Left lung (tissue), 10 donors: ENCODE results near the gene TBCD. TPM values are rescaled to one million over a fixed set of nuclear protein-coding genes. Genes with fewer than 3 reads are reported as not detected.

Experiments used
- ATAC-seq: fragments of 200-7000 bp; cut with Tn5 transposase; one replicate; pipeline ENCODE4 v1.9.1; 2020; ENCODE audit warnings: moderate library complexity
- DNase-seq, 4 donors: peaks; one replicate each; pipeline ENCODE4 v3.0.0-alpha.2; 2013 to 2020
- H3K27ac ChIP-seq, 2 donors: fragments of 200-600 bp; sonication (generic) in 1 of 2; one replicate each; pipeline versions ENCODE4 v1.5.0 to v1.8.0; 2020 to 2021
- H3K27me3 ChIP-seq, 2 donors: fragments of 200-600 bp; sonication (generic) in 1 of 2; one replicate each; pipeline versions ENCODE4 v1.5.0 to v1.8.0; 2020 to 2021
- H3K36me3 ChIP-seq, 2 donors: fragments of 200-600 bp; sonication (generic) in 1 of 2; one replicate each; pipeline versions ENCODE4 v1.5.0 to v1.8.0; 2020 to 2021
- H3K4me1 ChIP-seq, 2 donors: fragments of 200-600 bp; one replicate each; pipeline ENCODE4 v1.8.0; 2021
- H3K4me3 ChIP-seq, 2 donors: fragments of 200-600 bp; sonication (generic) in 1 of 2; one replicate each; pipeline versions ENCODE4 v1.5.0 to v1.8.0; 2020 to 2021; ENCODE audit warnings: mild to moderate bottlenecking in 1 of 2
- H3K9me3 ChIP-seq, 2 donors: fragments of 200-600 bp; sonication (generic) in 1 of 2; one replicate each; pipeline versions ENCODE4 v1.5.0 to v1.8.0; 2020 to 2021
- CTCF ChIP-seq, 2 donors: fragments of 200-600 bp; sonication (generic) in 1 of 2; IDR thresholded peaks; one replicate each; pipeline versions ENCODE4 v1.5.0 to v1.8.0; 2021; ENCODE audit warnings: antibody characterized with exemption in 2 of 2
- intact Hi-C, 2 donors: fragments of 100-400 bp; cut with DNase I; formaldehyde crosslinking; loops; one replicate each; pipeline versions ENCODE4 v1.11.2 to v1.14.2; 2022
- polyA plus RNA-seq, 6 donors: library from polyadenylated mRNA; unstranded; fragments of 120-200 nt; gene quantifications; one replicate each; pipeline ENCODE4 v1.2.1, GENCODE V29; 2013; ENCODE audit not compliant: insufficient read length in 6 of 6
- total RNA-seq, 2 donors: library from RNA; stranded (reverse); fragmentation: NEBNext Ultra II Directional; extraction: Animal tissue kit (Norgen Biotek cat#: 25700); gene quantifications; one replicate each; pipeline ENCODE4 v1.2.1, GENCODE V29; 2021
- donor health status: DM: no; HTN: yes; CAD: no.
- donor health status: DM: no; HTN: no; CAD: no.

TBCD gene
- total and polyA plus RNA-seq, 8 donors: 87.2 to 133 (median 104) TPM

GRCh38 chr17:82830249-82830661 lies 78.4 kb downstream of the TBCD start:
- no peak for TF ChIP-seq CTCF (IDR thresholded peaks at IDR 0.05)
- peaks cover 0 to 6% of the 10 kb centered on the region in 2 donors for H3K4me1 ChIP-seq
- H3K36me3 ChIP-seq: peaks cover 0 to 23% of the 10 kb centered on the region in 2 donors
- no peak overlapping the region for H3K4me3 ChIP-seq
- no peak overlapping the region for H3K27ac ChIP-seq
- ATAC-seq: no peak
- intact Hi-C loops: no loop called here
- peak in 1 of 4 donors; percentile 68 for DNase-seq
- no peaks in the 10 kb centered on the region for H3K9me3 ChIP-seq
- H3K27me3 ChIP-seq: no peaks in the 10 kb centered on the region

GRCh38 chr17:82831041-82831817 lies 79.4 kb downstream of the TBCD start:
- DNase-seq (no peak), ATAC-seq (no peak)
- peaks cover 0 to 23% of the 10 kb centered on the region in 2 donors for H3K36me3 ChIP-seq
- no peaks in the 10 kb centered on the region for H3K27me3 ChIP-seq
- TF ChIP-seq CTCF (IDR thresholded peaks at IDR 0.05): no peak
- H3K27ac ChIP-seq: no peak overlapping the region
- intact Hi-C loops: no loop called here
- no peak overlapping the region for H3K4me3 ChIP-seq
- H3K4me1 ChIP-seq: peaks cover 0 to 6% of the 10 kb centered on the region in 2 donors
- H3K9me3 ChIP-seq: no peaks in the 10 kb centered on the region

- Histone ChIP-seq H3K9me3 (no peaks in the 10 kb centered on the region), H3K27ac (no peak overlapping the region), H3K4me3 (no peak overlapping the region), H3K4me1 (peaks cover 4 to 6% of the 10 kb centered on the region in 2 donors), H3K36me3 (peaks cover 0 to 23% of the 10 kb centered on the region in 2 donors), H3K27me3 (no peaks in the 10 kb centered on the region)
- DNase-seq (no peak), ATAC-seq (no peak)
- intact Hi-C loops: no loop called here
- TF ChIP-seq CTCF (IDR thresholded peaks at IDR 0.05): no peak
These were observed 79.9 kb downstream of the TBCD start for GRCh38 chr17:82831818-82832200.

GRCh38 chr17:82832411-82832810 lies 80.5 kb downstream of the TBCD start:
- H3K4me3 ChIP-seq: no peak overlapping the region
- H3K9me3 ChIP-seq: no peaks in the 10 kb centered on the region
- no peak for ATAC-seq
- H3K36me3 ChIP-seq: peaks cover 0 to 20% of the 10 kb centered on the region in 2 donors
- intact Hi-C loops: no loop called here
- peaks cover 9 to 10% of the 10 kb centered on the region in 2 donors for H3K4me1 ChIP-seq
- DNase-seq: no peak
- no peak overlapping the region for H3K27ac ChIP-seq
- no peaks in the 10 kb centered on the region for H3K27me3 ChIP-seq
- no peak for TF ChIP-seq CTCF (IDR thresholded peaks at IDR 0.05)

- no peak for TF ChIP-seq CTCF (IDR thresholded peaks at IDR 0.05)
- Histone ChIP-seq H3K4me3 (no peak overlapping the region), H3K4me1 (peaks cover 13 to 16% of the 10 kb centered on the region in 2 donors), H3K27me3 (no peaks in the 10 kb centered on the region), H3K27ac (no peak overlapping the region), H3K9me3 (no peaks in the 10 kb centered on the region), H3K36me3 (peaks cover 0 to 19% of the 10 kb centered on the region in 2 donors)
- intact Hi-C loops: no loop called here
- DNase-seq (no peak), ATAC-seq (no peak)
These were observed 81.1 kb downstream of the TBCD start for GRCh38 chr17:82832881-82833475.
